ENCODE data around the gene ANXA9. TPM values are rescaled to one million over a fixed set of nuclear protein-coding genes. Genes with fewer than 3 reads are reported as not detected.

Gene ANXA9
- total RNA-seq (3.3 TPM), polyA plus RNA-seq (ENCODE audit: insufficient read depth, low read depth, low replicate concordance) (38.5 TPM)
- long read RNA-seq, donor 1, result 0 reads
- long read RNA-seq, donor 2, result 0 reads
- long read RNA-seq, donor 3, transcript ANXA9-201 (14 exons, 1,826 nt), result major isoform, 6 of 45 reads
- long read RNA-seq, donor 3, partial matches to known transcripts, result 39 of 45 reads
- long read RNA-seq, donor 3, other reads (novel, unspliced or antisense), result 0 of 45 reads
- long read RNA-seq, donor 4, result 0 reads
- long read RNA-seq, donor 5, result 0 reads
- long read RNA-seq, donor 6, partial matches to known transcripts, result 0 of 3 reads
- long read RNA-seq, donor 6, other reads (novel, unspliced or antisense), result 0 of 3 reads
- long read RNA-seq, donor 7, partial matches to known transcripts, result 2 of 4 reads
- long read RNA-seq, donor 7, other reads (novel, unspliced or antisense), result 1 of 4 reads
- long read RNA-seq, donor 8, result 0 reads
- long read RNA-seq, donor 9, partial matches to known transcripts, result 0 of 1 reads
- long read RNA-seq, donor 9, other reads (novel, unspliced or antisense), result 0 of 1 reads
- long read RNA-seq, donor 10, partial matches to known transcripts, result 5 of 5 reads
- long read RNA-seq, donor 10, other reads (novel, unspliced or antisense), result 0 of 5 reads

DNA sequence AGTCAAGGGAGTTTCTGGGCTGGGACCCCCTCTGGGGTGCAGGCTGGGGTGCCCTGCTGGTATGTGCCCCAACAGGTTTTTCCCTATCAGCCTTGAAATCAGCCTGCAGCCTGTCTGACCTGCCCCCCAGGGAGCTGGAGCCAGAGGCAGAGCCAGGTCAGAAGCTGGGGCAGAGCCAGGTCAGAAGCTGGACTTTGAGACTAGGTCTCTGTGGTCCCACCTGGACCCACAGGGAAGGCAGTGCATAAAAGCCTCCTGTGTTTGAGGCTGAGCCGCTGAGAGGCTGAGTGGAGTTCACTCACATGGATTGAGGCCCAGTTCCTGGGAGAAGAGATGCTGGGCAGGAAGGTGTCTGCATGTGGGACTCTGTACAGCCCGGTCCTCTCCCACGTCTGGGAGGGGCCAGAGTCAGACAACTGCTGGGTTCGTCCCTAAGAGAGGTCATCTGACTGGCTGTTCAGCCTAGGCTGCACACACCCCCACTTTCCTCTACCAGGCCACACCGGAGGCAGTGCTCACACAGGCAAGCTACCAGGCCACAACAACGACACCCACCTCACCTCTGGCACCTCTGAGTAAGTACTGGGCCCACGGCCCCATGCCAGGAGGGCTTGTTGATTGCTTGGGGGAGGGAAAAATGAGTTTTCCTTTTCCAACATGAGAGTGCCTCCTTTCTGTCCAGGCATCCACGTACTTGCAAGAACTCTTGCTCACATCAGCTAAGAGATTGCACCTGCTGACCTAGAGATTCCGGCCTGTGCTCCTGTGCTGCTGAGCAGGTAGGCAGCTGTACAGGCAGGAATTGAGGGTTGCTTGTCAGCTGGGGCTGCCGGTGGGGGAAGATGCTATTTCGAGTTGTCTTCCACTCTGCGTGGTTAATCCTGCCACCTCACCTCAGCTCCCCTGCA, at the start of gene ANXA9:
Gene ANXA9 (plus strand): TSS at position 488 of the 908 bp plus-strand sequence. CDS start 814 bp downstream, outside the sequence.
- FAIRE-seq (no peak), DNase-seq (peak in 3 of 5 donors; percentile 30 to 61 (median 42))
- no peak for TF ChIP-seq CTCF (IDR thresholded peaks at IDR 0.05; ENCODE audit: borderline replicate concordance, extremely low read depth, insufficient read depth)
- Histone ChIP-seq H3K4me1 (ENCODE audit: control insufficient read depth in 2 of 3, insufficient read depth in 2 of 3, low read depth in 1 of 3, low read length in 3 of 3) (peaks cover 2 to 42% (median 39%) of the 10 kb centered on the region in 3 donors), H3K4me3 (ENCODE audit: low read length in 3 of 3) (peak within 1 kb of the TSS in 1 of 3 donors; percentile 42), H3K27me3 (ENCODE audit: control insufficient read depth, insufficient read depth, low read length) (no peaks in the 10 kb centered on the region), H3K9me3 (ENCODE audit: control insufficient read depth in 2 of 3, insufficient read depth in 1 of 3, low read length in 3 of 3) (no peaks in the 10 kb centered on the region), H3K9ac (ENCODE audit: low read length in 3 of 3) (peak within 1 kb of the TSS in 2 of 3 donors; percentile 41 to 53), H3K27ac (ENCODE audit: low read depth in 2 of 2, low read length in 2 of 2) (peak within 1 kb of the TSS; percentile 59 to 79), H3K36me3 (ENCODE audit: control insufficient read depth in 2 of 3, insufficient read depth in 3 of 3, low read length in 3 of 3) (no peaks in the 10 kb centered on the region)
- intact Hi-C loops (cut with DNase I), result no loop called here

DNA sequence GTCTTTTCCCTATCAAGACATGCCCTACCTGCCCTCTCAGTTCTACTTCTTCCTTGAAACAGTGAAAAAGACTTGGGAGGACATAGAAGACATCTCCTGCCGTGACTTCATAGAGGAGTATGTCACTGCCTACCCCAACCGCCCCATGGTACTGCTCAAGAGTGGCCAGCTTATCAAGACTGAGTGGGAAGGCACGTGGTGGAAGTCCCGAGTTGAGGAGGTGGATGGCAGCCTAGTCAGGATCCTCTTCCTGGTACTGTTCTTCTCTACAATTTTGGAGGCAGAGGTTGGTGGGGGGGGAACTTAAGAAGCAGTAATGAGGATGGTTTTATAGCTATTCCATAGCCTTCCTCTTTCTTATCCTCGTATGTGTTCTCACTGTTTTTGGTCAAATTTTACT, 37.2 kb upstream of the ANXA9 start:
- Histone ChIP-seq H3K4me3 (ENCODE audit: low read length in 3 of 3) (no peak overlapping the region), H3K27me3 (ENCODE audit: control insufficient read depth, insufficient read depth, low read length) (no peaks in the 10 kb centered on the region), H3K9me3 (ENCODE audit: control insufficient read depth in 2 of 3, insufficient read depth in 1 of 3, low read length in 3 of 3) (no peaks in the 10 kb centered on the region), H3K27ac (ENCODE audit: low read depth in 2 of 2, low read length in 2 of 2) (no peak overlapping the region), H3K9ac (ENCODE audit: low read length in 3 of 3) (no peak overlapping the region), H3K4me1 (ENCODE audit: control insufficient read depth in 2 of 3, insufficient read depth in 2 of 3, low read depth in 1 of 3, low read length in 3 of 3) (no peaks in the 10 kb centered on the region), H3K36me3 (ENCODE audit: control insufficient read depth in 2 of 3, insufficient read depth in 3 of 3, low read length in 3 of 3) (peaks cover 14 to 62% (median 41%) of the 10 kb centered on the region in 3 donors)
- FAIRE-seq (no peak), DNase-seq (no peak)
- no peak for TF ChIP-seq CTCF (IDR thresholded peaks at IDR 0.05; ENCODE audit: borderline replicate concordance, extremely low read depth, insufficient read depth)
- intact Hi-C loops (cut with DNase I), result no loop called here

- Histone ChIP-seq H3K9me3 (ENCODE audit: control insufficient read depth in 2 of 3, insufficient read depth in 1 of 3, low read length in 3 of 3) (no peaks in the 10 kb centered on the region), H3K27me3 (ENCODE audit: control insufficient read depth, insufficient read depth, low read length) (no peaks in the 10 kb centered on the region), H3K36me3 (ENCODE audit: control insufficient read depth in 2 of 3, insufficient read depth in 3 of 3, low read length in 3 of 3) (peaks cover 9 to 44% (median 20%) of the 10 kb centered on the region in 3 donors), H3K4me1 (ENCODE audit: control insufficient read depth in 2 of 3, insufficient read depth in 2 of 3, low read depth in 1 of 3, low read length in 3 of 3) (no peaks in the 10 kb centered on the region), H3K4me3 (ENCODE audit: low read length in 3 of 3) (no peak overlapping the region), H3K27ac (ENCODE audit: low read depth in 2 of 2, low read length in 2 of 2) (no peak overlapping the region), H3K9ac (ENCODE audit: low read length in 3 of 3) (no peak overlapping the region)
- intact Hi-C loops (cut with DNase I), result no loop called here
- no peak for FAIRE-seq
- no peak for DNase-seq
- TF ChIP-seq CTCF (IDR thresholded peaks at IDR 0.05; ENCODE audit: borderline replicate concordance, extremely low read depth, insufficient read depth), result no peak
Observed at GRCh38 chr1:150954708-150955107, 27.4 kb upstream of the ANXA9 start.
